Activated CD4-positive, CD25-positive, alpha-beta regulatory T cell treated with anti-CD3 and anti-CD28 coated beads, Interleukin-2, amount 50 U/mL, for 16 hours (primary cell): ENCODE data around the gene GSTA5.
"Not testable (repeated sequence)": the region's sequence is repeated elsewhere in the genome, so short reads cannot be mapped to it uniquely, and the experiment has no call there.

Experiments
- DNase-seq: peaks from one replicate; pipeline ENCODE4 v3.0.0-alpha.2; 2020; ENCODE audit warnings: low read depth, low spot score

Gene GSTA5

GRCh38 chr6:52834481-52834880 is 6.1 kb downstream of the GSTA5 start:
- no peak for DNase-seq

GRCh38 chr6:52830869-52831268 is 9.7 kb downstream of the GSTA5 start:
- not testable (repeated sequence) for DNase-seq

GRCh38 chr6:52829046-52829817 is 11.4 kb downstream of the GSTA5 start:
- no peak for DNase-seq

- DNase-seq, result not testable (repeated sequence)
Observed at GRCh38 chr6:52828621-52829020, 12.0 kb downstream of the GSTA5 start.

- DNase-seq, result not testable (repeated sequence)
Observed at GRCh38 chr6:52827073-52827783, 13.4 kb downstream of the GSTA5 start.

GRCh38 chr6:52826513-52826912 is 14.1 kb downstream of the GSTA5 start:
- no peak for DNase-seq

- DNase-seq, result not testable (repeated sequence)
Observed at GRCh38 chr6:52825900-52826459, 14.6 kb downstream of the GSTA5 start.

- not testable (repeated sequence) for DNase-seq
Observed at GRCh38 chr6:52825270-52825793, 15.3 kb downstream of the GSTA5 start.

- DNase-seq, result no peak
Observed at GRCh38 chr6:52821842-52822241, 18.8 kb downstream of the GSTA5 start.

GRCh38 chr6:52820198-52820597 is 20.4 kb downstream of the GSTA5 start:
- DNase-seq, result no peak

GRCh38 chr6:52815167-52816092 is 25.2 kb downstream of the GSTA5 start:
- DNase-seq, result no peak

GRCh38 chr6:52814545-52814944 is 26.1 kb downstream of the GSTA5 start:
- DNase-seq, result not testable (repeated sequence)

- not testable (repeated sequence) for DNase-seq
Observed at GRCh38 chr6:52809777-52810176, 30.8 kb downstream of the GSTA5 start.

- no peak for DNase-seq
Observed at GRCh38 chr6:52808660-52809059, 32.0 kb downstream of the GSTA5 start.

- not testable (repeated sequence) for DNase-seq
Observed at GRCh38 chr6:52803668-52804255, 36.9 kb downstream of the GSTA5 start, which contains the start of gene GSTA1. Gene GSTA1 (minus strand): TSS chr6:52803816. CDS start chr6:52799267, 4,549 bp downstream.

GRCh38 chr6:52802806-52803205 is 37.8 kb downstream of the GSTA5 start:
- no peak for DNase-seq

GRCh38 chr6:52801188-52801841 is 39.3 kb downstream of the GSTA5 start:
- DNase-seq, result no peak

- not testable (repeated sequence) for DNase-seq
Observed at GRCh38 chr6:52799272-52799671, 41.3 kb downstream of the GSTA5 start.

GRCh38 chr6:52794366-52794765 is 46.2 kb downstream of the GSTA5 start:
- not testable (repeated sequence) for DNase-seq

- DNase-seq, result no peak
Observed at GRCh38 chr6:52790861-52791260, 49.8 kb downstream of the GSTA5 start.
